Activated CD4-positive, alpha-beta T cell treated with anti-CD3 and anti-CD28 coated beads, Interleukin-2, Interleukin-6, amounts not matched to agents 100 ng/mL and 50 ng/mL, durations not matched to agents 16 hours and 8 hours (primary cell): ENCODE data around the gene FAM180A.

ENCODE experiments used
- DNase-seq: peaks from one replicate; pipeline ENCODE4 v3.0.0-alpha.2; 2020

Gene FAM180A

DNA sequence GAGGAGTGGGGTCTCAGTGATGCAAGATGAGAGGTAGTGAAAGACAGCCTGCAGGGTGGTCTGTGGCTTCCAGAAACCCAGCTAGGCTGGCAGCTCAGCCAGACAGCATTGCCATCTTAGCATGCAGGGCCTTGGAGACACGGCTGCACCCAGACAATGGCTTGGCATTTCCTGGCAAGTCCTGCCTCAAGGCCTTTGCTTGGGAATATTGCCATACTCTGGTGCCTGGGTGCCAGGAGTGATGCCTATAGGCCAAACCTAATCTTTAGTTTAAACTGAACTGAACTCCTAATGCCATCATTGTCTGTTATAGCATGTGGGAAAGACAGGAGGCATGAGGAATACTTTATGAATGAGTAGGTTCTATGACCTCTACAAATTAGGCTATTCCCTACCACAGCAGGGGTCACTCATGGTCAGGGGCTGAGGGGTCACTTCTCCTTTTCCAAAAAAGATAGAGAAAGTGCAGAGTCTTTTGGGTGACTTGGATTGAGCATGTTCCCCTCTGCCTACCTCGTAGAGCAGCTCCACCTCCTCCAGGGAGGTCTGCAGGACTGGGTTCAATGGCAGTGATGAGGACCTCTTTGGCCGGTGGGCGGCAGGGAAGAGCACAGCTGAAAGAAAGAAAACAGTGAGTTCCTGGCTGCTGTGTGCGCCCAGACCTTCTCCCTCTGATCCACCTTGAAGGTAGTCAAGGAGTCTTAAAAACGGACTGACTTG lies 11.9 kb downstream of the FAM180A start:
- no peak for DNase-seq

DNA sequence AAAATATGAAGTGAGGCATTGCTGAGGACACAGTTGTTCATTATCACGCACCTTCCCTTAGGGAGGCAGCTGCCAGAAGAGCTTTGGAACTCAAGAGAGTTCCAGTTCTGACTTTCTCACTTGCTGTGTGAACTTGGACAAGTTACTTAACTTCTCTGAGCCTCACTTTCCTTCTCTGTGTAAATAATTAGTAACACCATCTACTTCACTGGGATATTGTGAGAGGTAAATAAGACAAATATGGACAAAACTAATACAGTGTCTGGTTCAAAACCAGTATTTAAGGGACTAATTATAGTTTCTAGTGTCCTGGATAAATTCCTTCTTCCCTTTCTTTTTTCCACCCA lies 14.3 kb downstream of the FAM180A start:
- DNase-seq: no peak

DNA sequence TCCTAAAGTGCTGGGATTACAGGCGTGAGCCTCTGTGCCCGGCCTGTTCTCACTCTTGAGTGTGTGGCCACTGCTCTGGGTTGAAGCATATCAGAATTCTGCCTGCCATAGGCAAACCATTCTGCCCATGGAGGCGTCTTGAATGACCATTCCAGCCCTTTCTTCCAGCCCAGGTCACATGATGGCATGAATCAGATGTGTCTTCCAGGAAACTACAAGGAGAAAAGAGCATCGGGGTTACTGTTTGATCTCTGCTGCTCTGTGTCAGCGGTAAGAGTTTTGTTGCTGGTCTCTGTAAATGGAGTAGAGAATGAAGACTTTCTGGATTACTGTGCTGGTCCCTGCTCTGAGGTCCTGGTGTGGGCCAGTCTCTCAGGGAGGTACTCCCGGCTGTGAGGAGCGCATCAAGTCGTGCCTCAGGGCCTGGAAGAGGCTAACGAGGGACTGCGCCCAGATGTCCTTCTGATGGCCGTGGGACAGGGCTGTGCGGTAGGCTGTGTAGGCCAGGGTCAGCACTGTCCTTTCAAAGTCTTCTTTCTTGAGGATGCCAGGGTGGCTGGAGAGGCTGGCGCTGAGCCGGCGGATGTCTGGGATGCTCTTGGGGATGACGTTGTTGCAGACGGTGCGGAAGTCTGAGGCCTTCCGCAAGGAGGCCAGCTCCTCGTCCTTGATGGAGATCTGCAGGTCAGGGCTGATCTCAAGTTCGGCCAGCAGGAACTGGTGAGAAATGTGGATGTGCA lies 14.8 kb downstream of the FAM180A start:
- DNase-seq: no peak

DNA sequence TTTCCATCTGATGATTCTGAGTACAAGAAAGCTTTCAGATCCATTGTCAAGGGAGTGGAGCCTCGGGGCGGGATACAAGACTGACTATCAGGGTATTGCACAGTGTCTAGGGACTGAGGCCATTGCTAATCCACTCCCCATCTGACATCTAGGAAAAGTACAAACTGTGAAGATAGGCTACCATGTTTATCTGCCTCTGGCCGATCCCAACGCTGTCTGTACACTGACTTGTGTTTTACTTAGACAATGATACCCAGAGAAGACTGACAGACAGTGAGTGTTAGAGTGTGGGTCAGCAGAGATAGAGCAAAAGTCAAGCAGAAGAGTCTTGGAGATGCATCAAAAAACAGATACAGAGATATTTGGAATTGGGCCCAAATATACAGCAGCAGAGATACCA lies 17.5 kb downstream of the FAM180A start:
- no peak for DNase-seq

DNA sequence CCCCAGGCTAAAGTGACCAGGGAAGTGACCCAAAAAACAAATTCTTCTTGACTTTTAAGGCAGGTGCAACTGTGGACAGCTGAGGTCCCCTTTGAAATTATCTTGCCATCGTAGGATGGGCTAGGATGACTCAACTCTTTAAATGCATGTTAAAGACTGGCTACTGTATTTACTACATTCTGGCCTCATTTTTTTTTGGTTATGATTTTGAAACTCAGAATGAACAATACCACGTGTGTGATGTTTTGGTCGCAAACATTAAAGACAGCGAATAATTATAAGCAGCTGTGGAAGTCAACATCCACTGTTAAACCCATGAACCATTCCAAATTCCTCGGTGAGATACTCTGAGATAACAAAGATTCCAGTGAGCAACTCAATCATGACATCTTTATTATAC lies 19.4 kb downstream of the FAM180A start:
- DNase-seq: no peak

DNA sequence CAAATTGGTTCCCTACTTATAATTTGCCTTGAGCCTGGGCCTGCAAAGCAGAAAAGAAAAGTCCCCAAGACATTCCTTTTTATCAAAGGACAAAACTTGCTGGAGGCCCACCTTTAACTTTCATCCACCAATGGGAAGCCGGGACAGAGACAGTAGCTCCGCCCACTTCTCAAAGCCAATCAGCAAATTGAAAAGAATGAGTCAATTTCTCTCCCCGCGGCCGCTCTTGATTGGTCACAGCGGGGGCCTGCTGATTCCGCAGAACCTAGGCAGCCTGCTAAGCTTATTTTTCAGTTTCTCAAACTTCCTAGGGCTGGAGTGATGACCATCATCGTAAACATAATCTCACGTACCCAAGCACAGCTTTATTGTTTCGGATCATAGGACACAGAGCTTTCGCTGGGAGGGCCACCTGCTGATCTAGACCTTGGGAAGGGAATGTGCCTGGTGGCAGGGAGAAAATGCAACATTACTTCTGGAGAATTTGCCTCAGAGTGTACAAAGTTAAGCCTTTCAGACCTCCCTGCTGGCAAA lies 20.4 kb downstream of the FAM180A start, which contains the start of gene SLC13A4:
Gene SLC13A4, minus strand, starts transcription at position 51 of the 534 bp plus-strand sequence. CDS start 690 bp downstream, outside the sequence.
- DNase-seq: no peak

DNA sequence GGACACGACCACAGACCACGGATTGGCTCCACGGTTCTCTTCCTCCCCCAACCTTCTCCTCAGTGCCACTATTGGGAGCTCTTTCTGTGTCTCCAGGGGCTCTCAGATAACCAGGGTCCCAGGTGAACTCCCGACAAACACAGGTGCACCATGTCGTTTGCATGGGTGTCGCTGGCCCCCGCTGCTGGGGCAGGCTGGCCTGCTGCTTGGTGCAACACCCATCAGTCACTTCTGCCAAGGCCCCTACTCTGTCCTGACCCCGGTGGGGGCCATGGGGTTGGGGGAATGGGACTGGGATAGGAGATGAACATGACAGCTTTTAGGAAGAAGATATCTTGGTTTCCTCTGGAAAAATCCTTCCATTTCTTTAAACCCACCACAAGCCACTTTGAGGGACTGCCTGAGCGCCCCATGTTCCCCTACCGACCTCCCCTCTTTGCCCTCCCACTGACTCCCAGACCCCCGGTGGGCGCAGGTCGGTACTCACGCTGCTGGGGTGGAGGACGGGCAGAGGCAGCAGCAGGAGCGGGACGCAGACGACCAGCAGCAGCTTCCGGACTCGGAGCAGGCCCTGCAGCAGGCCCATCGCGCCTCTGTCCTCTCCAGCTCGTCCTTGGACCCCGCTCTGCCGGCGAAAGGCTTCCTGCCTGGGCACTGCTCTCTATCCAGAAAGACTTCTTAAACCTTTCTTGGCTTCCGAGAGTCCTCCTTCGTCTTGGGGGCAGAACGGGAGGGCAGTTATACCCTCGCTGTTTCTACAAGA lies 21.5 kb downstream of the FAM180A start:
- DNase-seq: no peak

DNA sequence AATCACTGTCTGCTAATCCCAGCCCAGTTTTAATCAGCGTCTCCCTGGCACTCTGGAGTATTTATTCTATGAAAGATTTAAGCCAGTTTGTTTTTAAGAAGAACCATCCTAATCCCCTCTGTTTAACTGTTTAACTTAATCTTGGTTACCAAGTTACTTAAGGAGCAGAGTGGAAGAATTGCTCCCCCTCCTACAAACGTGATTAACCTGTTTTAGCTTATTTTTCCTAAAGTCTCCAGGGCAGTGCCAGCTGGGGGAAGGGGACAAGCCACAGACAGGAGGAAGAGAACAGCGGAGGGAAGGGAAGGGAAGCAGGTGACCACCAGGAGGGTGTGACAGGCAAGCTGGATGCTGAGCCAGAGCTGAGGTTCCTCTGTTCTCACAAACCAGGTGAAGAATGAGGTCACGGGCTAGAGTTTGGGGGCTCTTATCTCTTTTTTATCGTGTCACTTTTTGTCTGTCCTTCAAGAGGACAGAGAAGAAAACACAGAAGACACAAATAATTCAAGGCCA lies 22.3 kb downstream of the FAM180A start:
- no peak for DNase-seq

DNA sequence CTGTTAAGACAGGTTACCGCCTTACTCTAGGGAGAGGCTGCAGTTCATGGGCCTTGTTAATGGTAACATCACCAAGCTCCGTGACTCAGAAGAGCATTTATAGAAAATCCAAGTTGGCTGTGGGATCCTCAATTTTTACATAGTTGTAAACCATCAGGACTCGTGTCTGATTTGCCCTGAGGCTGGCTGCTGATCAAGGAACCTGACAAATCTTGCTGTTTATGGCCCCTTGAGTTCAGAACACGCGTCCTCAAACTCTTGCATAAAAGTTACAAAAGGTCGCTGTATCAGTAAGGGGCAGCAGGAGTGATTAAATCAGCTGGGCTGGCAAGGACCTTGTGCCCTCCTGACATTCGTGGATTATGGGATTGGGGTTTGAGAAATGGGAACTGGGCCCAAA lies 25.2 kb downstream of the FAM180A start:
- DNase-seq: no peak

DNA sequence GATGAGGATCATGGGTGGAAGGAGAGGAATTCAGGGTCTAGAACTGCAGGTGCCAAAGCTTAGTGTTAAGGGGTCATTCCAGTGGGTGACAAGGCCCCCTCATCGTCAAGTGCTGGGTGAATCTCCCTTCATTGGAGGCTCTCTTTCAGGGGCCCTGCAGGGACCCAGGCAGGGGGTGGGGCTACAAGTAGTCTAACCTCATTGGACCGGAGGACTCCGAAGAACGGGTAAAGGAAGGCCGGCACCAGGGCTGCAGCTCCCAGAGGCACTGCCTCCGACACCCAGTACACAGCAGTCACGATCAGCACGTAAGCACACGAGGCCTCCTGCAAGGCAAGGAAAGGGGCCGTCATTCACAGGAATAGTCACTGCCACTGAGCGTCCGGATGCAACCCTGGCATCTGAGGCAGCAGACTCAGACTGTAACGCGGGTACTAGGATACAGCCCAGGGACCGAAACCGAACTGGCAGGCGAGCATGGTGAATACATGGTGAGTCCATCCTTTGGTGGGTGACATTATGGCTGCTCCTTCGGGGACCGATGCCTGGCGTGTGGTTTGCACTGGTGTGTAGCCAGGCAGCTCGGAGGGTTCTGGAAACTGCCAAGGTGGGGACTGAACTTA lies 27.3 kb downstream of the FAM180A start:
- DNase-seq: no peak

DNA sequence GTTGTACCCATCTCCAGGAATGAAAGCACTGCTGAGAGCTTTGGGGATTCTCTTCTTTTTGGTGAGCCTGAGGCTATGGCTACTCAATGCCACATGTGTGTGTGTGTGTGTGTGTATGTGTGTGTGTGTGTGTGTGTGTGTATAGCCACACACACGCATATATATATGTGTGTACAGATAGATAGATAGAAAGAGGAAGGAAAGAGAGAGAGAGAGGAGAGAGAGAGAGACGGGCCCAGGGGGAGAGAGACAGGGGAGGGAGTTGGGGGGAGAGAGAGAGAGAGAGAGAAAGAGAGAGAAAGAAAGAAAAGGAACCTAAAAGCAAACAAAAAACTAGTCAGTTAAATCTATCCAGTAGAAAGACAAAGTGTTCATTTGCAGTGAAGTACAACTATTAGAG lies 28.9 kb downstream of the FAM180A start:
- no peak for DNase-seq

DNA sequence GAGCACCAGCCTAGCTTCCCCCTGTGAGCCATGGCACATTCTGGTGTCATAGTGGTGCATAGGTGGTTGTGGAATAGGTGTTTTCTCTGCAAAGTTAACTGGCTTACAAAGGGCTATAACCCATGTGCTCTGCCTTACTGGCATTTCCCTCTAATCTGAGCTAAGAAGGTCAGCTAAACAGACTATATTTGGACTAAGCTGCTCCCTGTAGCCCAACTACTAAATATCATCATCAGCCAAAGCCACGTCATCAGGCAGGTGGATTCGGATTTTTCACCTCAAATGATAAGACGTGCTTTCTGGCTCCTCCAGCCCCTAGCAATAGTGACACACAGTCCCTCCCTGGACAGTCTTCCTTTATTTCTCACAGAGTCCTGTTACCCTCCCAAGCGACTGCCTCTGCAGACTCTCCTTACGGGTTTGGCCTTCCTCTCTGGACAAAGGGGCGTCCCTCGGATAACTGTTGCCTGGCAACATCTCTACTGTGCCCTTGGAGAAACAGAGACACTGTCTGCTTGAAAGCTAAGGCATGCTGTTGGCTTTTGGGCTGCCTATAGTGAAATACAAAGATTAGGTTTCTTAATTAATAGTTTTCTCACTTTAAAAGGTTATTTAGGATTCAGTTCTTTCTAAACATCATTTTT lies 29.7 kb downstream of the FAM180A start:
- no peak for DNase-seq

DNA sequence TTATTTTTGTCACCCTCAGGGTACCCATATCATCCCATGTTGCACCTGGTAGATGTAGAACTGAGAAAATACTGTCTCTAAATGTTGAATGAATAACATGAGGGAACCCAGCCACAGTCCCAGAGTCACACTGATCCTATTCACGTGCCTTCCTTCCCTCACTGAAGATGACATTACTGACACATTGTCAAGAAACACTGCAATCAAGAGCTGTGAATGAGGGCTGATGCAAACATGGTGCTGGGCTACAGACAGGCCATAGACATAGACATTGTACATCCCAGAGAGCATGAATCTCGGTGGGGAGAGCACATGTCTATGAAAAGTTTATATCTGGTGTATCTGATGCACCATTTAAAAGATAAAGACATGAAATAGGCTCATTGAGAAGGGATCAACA lies 30.4 kb downstream of the FAM180A start:
- DNase-seq: no peak

DNA sequence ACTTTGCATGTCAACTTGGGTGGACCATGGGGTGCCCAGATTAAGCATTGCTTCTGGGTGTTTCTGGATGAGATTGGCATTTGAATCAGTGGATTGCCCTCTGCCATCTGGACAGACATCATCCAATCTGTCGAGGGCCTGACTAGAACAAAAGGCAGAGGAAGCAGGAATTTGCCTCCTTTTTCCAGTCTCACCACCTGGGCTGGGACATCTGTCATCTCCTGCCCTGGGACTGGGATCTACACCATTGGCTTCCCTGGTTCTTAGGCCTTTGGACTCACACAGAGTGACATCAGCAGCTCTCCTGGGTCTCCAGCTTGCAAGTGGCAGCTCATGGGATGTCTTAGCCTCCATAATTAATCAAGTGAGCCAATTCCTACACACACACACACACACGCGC lies 30.9 kb downstream of the FAM180A start:
- DNase-seq: no peak

DNA sequence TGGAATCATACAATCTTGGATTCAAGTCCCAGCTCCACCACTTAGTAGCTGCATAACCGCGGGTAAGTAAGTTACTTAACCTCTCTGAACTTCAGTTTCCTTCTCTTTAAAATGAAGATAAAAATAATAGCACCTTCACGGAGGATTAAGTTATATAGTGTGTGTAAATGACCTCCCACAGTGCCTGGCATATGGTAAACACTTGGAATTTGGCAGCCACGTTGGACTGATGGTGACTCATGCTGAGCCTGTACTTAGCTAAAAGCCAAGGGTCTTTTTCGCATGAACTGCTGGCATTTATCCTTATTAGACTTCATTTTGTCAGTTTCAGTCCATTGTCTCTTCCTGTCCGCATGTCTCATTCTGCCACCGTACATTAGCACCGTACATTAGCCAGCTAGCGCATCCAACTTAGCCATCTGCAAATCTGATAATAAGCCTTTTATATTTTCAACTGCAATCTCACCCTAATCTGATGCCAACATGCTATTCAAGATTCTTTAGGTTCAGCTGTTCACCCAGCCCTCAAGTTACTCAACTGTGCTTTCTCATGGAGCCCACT lies 31.9 kb downstream of the FAM180A start:
- DNase-seq: no peak

DNA sequence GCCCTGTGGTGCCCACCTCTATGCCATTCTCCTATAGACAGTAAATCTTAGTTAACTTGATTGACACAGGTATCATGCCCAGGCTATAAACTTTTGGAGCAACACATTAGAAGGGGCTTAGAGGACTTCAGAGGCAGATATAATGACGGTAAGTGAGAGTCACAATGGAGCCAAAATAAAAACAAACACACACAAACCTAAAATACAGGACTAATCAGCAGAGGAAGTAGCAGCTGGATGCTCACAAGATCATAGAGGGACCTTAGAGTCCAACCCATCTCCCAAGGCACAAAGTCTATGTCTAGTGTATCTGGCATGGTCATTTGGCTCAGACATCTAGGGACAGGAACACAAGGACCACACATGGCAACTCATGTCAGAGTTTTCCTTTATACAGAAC lies 32.9 kb downstream of the FAM180A start:
- DNase-seq: no peak

DNA sequence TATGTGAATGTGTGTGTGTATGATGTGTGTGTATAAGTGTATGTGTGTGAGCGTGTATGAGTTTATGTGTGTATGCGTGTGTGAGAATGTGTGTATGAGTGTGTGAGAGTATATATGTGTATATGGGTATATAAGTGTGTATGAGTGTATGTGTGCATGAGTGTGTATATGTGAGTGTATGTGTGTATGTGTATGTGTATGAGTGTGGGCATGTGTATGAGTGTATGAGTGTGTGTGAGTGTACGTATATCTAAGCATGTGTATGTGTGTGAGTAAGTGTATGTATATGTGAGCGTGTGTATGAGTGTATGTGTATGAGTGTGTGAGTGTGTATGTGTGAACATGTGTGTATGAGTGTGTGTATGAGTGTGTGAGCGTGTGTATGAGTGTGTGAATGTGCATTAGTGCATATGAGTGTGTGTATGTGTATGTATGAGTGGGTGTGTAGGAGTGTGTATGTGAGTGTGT lies 33.5 kb downstream of the FAM180A start:
- DNase-seq: no peak

DNA sequence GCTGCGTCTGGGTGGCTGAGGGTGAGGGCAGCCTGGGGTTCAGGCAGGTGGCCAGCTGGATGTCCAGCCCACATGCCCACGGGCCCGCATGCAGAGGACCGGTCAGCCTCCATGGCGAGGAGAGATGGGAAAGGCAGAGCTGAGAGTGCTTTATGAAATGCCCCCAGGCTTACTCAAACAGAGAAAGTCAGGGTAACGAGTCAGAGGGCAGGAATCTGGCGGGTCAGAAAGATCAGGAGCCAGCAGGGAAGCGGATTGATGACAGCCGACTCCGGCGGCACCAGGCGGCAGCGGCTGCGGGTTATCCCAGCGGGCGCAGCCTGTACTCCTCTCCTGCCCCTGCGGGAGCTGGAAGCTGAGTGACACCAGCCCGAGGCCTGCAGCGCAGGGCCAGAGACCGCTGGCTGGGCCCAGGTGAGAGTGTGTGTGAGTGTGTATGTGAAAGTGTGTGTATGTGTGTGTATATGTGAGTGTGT lies 34.0 kb downstream of the FAM180A start:
- no peak for DNase-seq

DNA sequence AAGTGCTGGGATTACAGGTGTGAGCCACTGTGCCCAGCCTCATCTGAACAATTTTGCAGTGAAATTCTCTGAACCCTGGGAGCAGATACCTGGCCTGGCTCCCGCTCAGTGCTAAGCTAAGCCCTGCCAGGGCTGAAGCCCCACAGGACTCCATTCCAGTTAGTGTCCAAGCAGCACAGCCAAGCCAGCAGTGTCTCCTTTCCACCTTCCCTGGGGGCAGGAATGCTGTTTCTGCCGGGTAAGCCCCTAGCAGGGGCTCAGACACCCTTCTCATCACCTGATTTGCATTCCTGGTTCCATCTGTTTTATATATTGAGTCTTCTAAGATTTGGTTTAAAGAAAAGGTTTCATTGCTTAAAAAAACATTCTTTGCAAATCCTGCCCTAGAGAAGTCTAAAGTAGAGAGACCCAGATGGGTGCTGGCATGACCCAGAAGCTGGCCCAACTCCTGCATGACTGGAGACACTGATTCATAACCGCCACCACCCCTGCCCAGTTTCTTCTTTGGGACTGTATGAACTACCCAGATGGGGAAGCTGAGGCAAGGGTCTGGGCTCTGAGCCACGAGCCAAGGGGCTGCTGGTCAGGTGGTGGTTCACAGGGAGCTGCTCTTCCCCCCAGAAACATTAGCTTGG lies 34.7 kb downstream of the FAM180A start:
- no peak for DNase-seq

DNA sequence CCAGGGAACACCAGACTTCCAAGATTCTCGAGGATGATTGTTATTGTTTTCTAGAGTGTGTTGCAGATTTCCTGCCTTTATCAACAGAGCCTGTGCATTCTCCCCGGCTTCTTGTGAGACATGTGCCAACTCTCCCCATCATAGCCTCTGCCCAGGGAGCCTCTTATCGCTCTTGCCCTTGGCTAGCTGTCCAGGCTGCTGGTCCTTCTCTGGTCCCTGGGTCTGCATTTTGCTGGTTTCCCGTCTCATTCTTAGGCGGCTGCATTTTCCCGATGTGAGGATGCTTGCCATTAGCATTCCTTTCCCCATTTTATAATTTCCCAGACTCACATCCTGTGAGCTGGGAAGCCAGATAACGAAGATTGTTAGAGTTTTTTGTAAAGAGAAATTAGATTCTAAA lies 35.8 kb downstream of the FAM180A start:
- no peak for DNase-seq

DNA sequence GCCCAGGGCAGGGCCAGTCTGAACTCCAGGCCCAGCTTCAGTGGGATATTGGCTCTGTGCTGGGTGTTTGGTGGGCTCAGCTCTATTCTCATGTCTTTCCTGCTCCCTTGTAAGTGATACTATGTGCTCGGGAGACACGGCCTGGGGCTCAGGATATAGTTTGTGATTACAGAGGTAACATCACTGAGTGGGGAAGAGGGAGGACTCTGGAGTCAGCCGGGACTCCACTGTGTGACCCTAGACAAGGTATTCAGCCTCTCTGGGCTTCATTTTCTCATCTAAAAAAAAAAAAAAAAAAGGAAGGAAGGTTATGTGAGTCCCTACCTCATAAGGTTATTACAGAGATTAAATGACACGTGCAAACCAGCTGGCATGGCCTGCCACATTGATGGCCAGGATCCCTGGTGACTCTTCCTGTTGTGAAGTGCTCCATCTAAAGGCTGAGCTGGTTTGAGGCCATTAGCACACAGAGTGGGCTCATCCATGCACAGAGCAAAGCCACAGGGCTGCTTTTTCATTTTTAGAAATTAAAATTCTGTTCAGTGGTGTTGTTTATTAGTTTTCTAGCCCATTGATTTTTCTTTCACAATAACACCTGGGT lies 36.3 kb downstream of the FAM180A start:
- no peak for DNase-seq
